HUES64 (cell line): Measurements from ENCODE around the gene TEX26.

Experiments
- H3K27ac ChIP-seq: 2 replicates; pipeline ENCODE4 v1.7.0; 2013; ENCODE audit warnings: low read depth, low read length, inconsistent platforms
- H3K27me3 ChIP-seq: 2 replicates; pipeline ENCODE4 v1.6.1; 2013; ENCODE audit warnings: mild to moderate bottlenecking, low read length; ENCODE audit not compliant: insufficient read depth
- H3K36me3 ChIP-seq: 2 replicates; pipeline ENCODE4 v1.6.1; 2013; ENCODE audit warnings: mild to moderate bottlenecking, low read length; ENCODE audit not compliant: insufficient read depth
- H3K4me1 ChIP-seq: 2 replicates; pipeline ENCODE4 v1.6.1; 2013; ENCODE audit warnings: mild to moderate bottlenecking, low read length, moderate library complexity; ENCODE audit not compliant: insufficient read depth
- H3K4me3 ChIP-seq: 2 replicates; pipeline ENCODE4 v1.5.1; 2013; ENCODE audit warnings: mild to moderate bottlenecking, low read length, moderate library complexity
- H3K9ac ChIP-seq: 2 replicates; pipeline ENCODE4 v1.6.1; 2013; ENCODE audit warnings: mild to moderate bottlenecking, low read depth, low read length
- H3K9me3 ChIP-seq: 2 replicates; pipeline ENCODE4 v1.6.1; 2013; ENCODE audit warnings: low read depth, low read length; ENCODE audit not compliant: insufficient read depth
- WGBS: fragments of 150-250, 120-280 bp; methylation state at CpG from one replicate; pipeline ENCODE4 v1.1.7; 2013; ENCODE audit warnings: missing lambda C conversion rate; 5-methylcytosine and 5-hydroxymethylcytosine counted together

TEX26 gene

DNA sequence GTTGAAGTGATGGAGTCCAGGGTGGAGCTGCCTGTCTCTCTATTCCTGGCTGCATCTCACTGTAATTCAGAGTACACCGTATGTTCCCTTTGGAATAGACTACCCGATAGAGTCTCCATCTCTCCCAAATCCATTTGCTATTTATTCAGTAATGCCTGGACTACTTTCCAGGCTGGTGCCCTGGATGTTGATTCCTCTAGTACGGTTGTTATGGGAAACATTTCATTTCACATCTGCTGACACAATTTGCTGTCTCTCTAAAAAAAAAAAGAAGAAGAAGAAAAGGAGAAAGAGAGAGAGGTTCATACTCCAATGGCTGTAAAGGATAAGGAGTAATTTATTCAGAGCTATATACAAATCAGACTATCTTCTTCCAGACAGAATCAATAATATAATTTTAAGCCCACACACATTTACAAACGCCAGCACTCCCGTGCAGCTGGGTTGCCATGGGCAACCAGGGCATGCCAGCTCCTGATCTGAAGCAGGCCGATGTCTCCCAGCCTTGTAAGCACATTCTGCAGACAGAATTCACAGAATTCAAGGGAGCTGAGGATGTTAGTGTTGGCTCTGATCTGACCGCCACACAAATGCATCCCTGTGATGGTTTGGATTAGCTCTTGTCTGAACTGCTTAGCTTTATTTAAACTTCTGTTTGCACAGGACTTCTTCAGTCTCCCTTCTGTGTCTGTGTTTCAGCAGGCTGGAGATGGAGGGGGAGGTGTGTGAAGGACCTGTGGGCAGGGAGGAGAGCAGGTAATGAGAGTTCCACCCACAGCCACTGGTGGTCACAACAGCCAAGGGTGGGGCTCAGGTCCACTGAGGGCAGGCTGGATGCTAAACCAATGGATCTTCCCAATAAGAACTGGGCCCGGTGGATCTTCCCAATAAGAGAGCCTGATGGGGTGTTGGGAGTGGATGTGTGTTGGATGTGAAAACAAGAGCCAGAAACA, 66.0 kb downstream of the TEX26 start:
- Histone ChIP-seq H3K27me3 (no peaks in the 10 kb centered on the region), H3K9ac (no peak overlapping the region), H3K4me1 (no peaks in the 10 kb centered on the region), H3K9me3 (peaks cover 4% of the 10 kb centered on the region; the same call in 1 of the 2 replicates), H3K36me3 (no peaks in the 10 kb centered on the region), H3K4me3 (no peak overlapping the region), H3K27ac (no peak overlapping the region)
- 81% methylated on average over 8 of the region's 8 CpGs for WGBS

DNA sequence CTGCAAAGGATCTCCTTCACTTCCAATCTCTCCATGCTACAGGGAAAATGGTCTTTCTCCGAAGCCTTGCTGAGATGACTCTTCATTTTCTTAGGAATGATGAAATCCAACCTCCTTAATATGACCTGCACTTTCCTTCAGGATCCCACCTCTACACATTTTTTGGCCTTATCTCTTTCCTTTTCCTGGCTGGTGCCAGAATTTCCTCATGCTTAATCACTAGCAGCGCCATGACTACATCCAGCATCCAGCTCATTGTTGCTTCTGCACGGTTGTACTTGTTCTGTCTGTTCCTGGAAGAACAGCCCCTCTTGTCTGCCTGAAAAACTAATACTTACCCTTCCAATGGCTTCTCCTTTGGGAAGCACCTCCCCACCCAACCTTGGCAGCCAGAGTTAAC, 68.4 kb downstream of the TEX26 start:
- 94% methylated on average over 3 of the region's 3 CpGs for WGBS
- no peaks in the 10 kb centered on the region for H3K27me3 ChIP-seq

DNA sequence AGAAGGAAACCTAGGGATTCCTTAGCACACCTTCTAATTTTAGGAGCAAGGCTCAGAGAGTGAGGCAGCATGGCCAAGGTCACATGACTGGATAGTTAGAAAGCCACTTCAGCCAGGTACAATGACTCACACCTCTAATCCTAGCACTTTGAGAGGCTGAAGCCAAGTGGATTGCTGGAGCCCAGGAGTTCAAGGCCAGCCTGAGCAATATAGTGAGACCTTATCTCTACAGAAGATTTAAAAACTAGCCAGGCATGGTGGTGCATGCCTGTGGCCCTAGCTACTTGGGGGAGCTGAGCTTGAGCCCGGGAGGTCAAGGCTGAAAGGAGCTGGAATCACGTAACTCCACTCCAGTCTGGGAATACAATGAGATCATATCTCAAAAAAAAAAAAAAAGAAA, 69.2 kb downstream of the TEX26 start:
- H3K36me3 ChIP-seq: no peaks in the 10 kb centered on the region
- no peak overlapping the region for H3K27ac ChIP-seq
- H3K9me3 ChIP-seq: no peaks in the 10 kb centered on the region
- WGBS: 91% methylated on average over 2 of the region's 2 CpGs
- no peaks in the 10 kb centered on the region for H3K4me1 ChIP-seq
- no peaks in the 10 kb centered on the region for H3K27me3 ChIP-seq
- no peak overlapping the region for H3K4me3 ChIP-seq
- H3K9ac ChIP-seq: no peak overlapping the region

More for the DNA sequence above, 68.4 kb downstream of the TEX26 start:
- no peaks in the 10 kb centered on the region for H3K4me1 ChIP-seq
- no peaks in the 10 kb centered on the region for H3K36me3 ChIP-seq
- no peak overlapping the region for H3K4me3 ChIP-seq
- H3K27ac ChIP-seq: no peak overlapping the region
- H3K9ac ChIP-seq: no peak overlapping the region
- H3K9me3 ChIP-seq: peaks cover 4% of the 10 kb centered on the region; the same call in 1 of the 2 replicates

DNA sequence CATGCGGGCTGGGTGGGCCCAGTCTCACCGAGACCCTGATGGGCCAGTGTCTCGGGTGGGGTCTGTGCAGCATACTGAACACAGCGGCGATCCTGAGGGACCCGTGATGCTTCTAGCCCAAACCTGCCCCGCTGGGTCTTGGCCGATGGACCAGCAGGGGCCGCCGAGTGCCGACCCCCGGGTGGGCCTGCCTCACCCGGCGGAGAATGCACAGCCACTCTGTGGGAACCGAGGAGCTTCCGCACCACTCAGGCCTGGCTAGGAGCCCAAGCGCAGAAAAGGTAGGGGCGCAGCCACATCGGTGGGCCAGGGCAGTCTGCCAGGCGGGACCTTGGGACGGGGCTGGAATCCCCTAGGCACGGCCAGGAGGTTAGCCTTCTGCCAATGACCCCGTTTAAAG, 72.6 kb downstream of the TEX26 start:
- 96% methylated on average over 23 of the region's 23 CpGs for WGBS
- no peaks in the 10 kb centered on the region for H3K4me1 ChIP-seq

DNA sequence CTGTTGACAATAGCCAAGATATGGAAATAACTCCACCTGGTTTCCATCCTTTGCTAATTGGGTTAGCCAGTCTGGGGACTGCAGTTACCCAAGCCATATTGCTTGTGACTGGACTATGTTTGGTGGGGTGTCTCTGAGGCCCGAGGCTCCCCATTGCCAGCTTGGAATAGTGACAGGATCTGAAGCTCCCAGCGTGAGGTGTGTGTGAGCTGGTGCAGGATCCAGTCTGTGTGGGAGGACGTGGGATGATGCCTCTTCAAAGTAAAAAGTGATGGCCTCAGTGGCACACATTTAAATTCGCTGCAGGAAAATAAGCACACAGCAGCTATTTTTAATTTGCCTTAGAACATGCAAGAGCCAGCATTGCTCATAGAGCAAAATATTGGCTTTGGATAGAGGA, 75.0 kb downstream of the TEX26 start:
- Histone ChIP-seq H3K27ac (no peak overlapping the region), H3K4me1 (peaks cover 23% of the 10 kb centered on the region), H3K9ac (no peak overlapping the region), H3K4me3 (no peak overlapping the region), H3K9me3 (no peaks in the 10 kb centered on the region), H3K27me3 (no peaks in the 10 kb centered on the region), H3K36me3 (no peaks in the 10 kb centered on the region)
- 86% methylated on average over 4 of the region's 4 CpGs for WGBS

More for the DNA sequence above, 72.6 kb downstream of the TEX26 start:
- H3K36me3 ChIP-seq: no peaks in the 10 kb centered on the region
- no peak overlapping the region for H3K4me3 ChIP-seq
- no peaks in the 10 kb centered on the region for H3K27me3 ChIP-seq
- H3K9me3 ChIP-seq: no peaks in the 10 kb centered on the region
- H3K27ac ChIP-seq: no peak overlapping the region
- H3K9ac ChIP-seq: no peak overlapping the region

DNA sequence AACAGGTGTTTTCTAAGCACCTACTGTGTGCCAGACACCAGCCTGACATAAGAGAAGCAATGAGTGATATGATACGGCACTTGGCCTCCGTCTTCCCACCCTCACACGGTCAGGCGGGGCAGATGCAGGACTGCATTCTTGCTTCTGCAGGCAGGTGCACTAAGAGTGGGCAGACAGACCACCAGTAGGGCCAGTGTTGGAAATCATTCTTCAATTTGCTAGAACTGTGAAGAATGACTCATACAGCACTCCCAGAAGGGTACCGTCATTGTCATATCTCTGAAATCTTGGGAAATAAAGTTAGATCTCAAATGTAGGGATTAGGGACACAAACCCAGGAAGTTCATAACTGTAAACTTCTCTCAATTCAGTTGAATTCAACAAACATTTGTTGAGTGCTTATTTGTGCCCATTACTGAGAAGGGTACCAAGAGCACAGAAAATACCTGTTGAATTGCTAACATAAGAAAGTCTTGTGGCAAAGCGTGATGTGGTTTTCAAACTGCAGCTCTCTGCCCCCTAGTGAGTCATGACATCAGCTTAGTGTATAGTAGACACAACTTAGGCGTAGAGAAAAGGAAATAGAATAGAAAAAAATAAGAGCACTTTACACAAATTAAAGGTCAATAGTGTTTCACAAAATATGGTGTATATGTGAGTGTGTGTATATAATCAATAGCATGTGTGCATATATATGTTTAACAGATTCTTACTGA, 76.1 kb downstream of the TEX26 start:
- Histone ChIP-seq H3K4me3 (no peak overlapping the region), H3K9me3 (no peaks in the 10 kb centered on the region), H3K9ac (no peak overlapping the region), H3K36me3 (no peaks in the 10 kb centered on the region), H3K27me3 (no peaks in the 10 kb centered on the region), H3K4me1 (peaks cover 28% of the 10 kb centered on the region), H3K27ac (no peak overlapping the region)
- 88% methylated on average over 7 of the region's 7 CpGs for WGBS

DNA sequence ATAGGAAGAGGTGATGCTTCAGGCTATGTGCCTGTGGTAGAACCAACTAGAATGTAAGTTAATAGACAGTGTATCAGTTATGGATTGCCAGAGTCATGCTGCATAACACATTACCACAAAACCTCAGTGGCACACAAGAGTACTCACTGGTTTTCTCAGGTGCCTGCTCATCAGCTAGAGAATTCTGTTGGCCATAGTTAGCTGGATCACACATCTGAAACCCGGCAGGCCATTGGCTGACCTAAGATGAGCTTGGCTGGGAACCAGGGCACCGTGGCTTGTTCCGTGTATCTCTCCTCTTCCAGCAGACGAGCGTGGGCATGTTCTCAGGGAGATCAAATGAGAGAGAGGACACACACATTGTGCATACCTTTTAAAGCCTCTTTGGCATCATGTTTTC, 76.7 kb downstream of the TEX26 start:
- 94% methylated on average over 5 of the region's 5 CpGs for WGBS
- H3K9me3 ChIP-seq: no peaks in the 10 kb centered on the region
- no peaks in the 10 kb centered on the region for H3K27me3 ChIP-seq
- H3K9ac ChIP-seq: no peak overlapping the region
- H3K36me3 ChIP-seq: no peaks in the 10 kb centered on the region
- no peak overlapping the region for H3K4me3 ChIP-seq
- H3K4me1 ChIP-seq: peaks cover 28% of the 10 kb centered on the region
- no peak overlapping the region for H3K27ac ChIP-seq

DNA sequence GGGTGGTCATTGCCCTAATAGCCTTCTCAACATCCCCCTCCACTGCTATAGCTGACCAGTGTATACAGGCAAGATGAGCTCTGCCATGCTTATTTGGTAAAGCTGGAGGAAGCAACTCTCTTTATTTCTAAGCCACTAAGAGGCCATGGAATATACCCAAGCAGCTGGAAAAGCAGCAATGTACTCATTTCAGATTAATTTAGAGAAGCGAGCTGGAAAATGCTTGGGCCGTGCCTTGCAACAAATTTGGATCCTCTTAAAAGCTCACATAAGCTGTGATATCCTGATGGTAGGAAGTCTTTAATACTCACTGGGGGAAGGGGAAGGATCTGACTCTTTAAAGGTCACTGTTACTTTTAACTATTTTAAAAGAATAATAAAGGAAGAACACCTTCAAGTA, 77.8 kb downstream of the TEX26 start:
- H3K27ac ChIP-seq: no peak overlapping the region
- no peaks in the 10 kb centered on the region for H3K9me3 ChIP-seq
- peaks cover 28% of the 10 kb centered on the region for H3K4me1 ChIP-seq
- H3K4me3 ChIP-seq: no peak overlapping the region
- WGBS: 85% methylated on average over 2 of the region's 2 CpGs
- H3K27me3 ChIP-seq: no peaks in the 10 kb centered on the region
- H3K9ac ChIP-seq: no peak overlapping the region
- H3K36me3 ChIP-seq: no peaks in the 10 kb centered on the region

DNA sequence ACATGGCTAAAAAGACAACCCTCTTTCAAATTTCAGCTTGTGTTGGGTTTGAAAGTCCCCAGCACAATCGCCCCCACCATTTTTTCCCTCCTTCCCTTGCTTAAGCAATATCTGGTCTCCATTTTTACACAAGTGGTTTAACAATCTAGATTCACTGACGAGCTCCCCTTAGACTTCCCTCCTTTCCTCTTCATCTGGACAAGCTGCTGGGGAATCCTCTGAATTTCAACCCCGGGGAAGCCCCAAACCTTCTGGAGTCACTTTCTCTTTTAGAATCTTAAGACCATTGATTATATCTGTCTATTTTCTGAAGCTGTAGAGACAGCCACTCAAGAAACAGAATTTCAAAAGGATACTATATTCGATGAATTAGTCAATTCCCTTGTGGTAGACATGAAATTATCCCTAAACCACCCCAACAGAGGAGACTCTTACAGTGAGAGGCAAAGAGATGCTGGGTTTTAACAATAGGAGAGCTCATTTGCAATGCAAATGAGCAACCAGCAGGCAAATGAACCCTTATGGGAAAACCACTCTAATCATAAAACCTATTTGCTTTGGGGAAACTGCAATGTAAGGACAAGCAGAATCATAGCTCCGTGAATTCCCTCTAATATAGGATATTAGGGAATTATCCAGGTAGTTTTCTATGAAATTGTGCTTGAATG, 78.9 kb downstream of the TEX26 start:
- peak overlapping the region; percentile 57; the same call in 1 of the 2 replicates for H3K27ac ChIP-seq

DNA sequence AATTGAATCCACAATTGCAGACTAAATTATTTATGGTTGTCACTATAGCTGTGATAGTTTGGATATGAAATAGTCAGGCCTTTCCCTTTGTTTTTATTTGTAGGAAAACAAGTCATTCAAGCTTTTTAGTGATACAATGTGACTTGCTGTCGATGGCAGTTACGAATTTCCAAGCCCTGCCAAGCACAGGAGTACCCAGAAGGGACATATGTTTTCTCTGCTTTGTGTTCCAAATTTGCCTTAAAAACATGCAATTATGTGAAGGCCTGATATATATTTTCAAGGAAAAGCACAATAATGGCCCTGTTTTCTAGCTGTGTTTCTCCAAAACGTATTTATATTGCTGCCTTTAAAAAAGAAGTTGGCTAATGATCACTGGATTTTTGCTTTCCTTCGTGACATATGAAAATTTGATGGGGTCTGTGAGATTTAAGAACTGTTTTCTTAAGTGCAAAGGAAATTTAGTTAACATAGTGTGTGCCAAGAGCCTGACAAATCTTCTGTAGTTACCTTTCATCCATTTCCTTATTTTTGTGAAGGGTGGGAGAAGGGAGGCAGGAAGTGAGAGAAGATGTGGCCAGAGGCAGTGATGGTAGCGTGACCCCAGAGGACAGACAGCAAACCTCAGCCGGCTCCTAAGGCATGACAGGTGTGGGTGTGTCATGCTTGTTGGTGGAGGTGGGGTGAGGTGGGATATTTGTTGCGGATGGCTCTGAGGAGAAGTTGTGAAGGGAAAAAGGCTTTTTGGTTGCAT, 79.6 kb downstream of the TEX26 start:
- Histone ChIP-seq H3K9me3 (no peaks in the 10 kb centered on the region), H3K27ac (peak overlapping the region; percentile 38; the same call in 1 of the 2 replicates), H3K4me1 (peaks cover 28% of the 10 kb centered on the region), H3K9ac (no peak overlapping the region), H3K27me3 (no peaks in the 10 kb centered on the region), H3K36me3 (no peaks in the 10 kb centered on the region), H3K4me3 (no peak overlapping the region)
- WGBS: 55% methylated on average over 7 of the region's 7 CpGs

More for the DNA sequence above, 78.9 kb downstream of the TEX26 start:
- H3K9ac ChIP-seq: no peak overlapping the region
- H3K4me3 ChIP-seq: no peak overlapping the region
- no peaks in the 10 kb centered on the region for H3K27me3 ChIP-seq
- H3K9me3 ChIP-seq: no peaks in the 10 kb centered on the region
- H3K36me3 ChIP-seq: no peaks in the 10 kb centered on the region
- WGBS: 31% methylated on average over 4 of the region's 5 CpGs
- H3K4me1 ChIP-seq: peaks cover 28% of the 10 kb centered on the region
